Activated CD8-positive, alpha-beta memory T cell treated with anti-CD3 and anti-CD28 coated beads, Interleukin-2, amount 50 U/mL, for 1 hour (primary cell): ENCODE results near the gene KLF2.

Experiments
- DNase-seq: peaks from one replicate; pipeline ENCODE4 v3.0.0-alpha.2; 2020; ENCODE audit errors: extremely low read depth

KLF2 gene

GRCh38 chr19:16376649-16377048, 52.0 kb downstream of the KLF2 start:
- no peak for DNase-seq

DNA sequence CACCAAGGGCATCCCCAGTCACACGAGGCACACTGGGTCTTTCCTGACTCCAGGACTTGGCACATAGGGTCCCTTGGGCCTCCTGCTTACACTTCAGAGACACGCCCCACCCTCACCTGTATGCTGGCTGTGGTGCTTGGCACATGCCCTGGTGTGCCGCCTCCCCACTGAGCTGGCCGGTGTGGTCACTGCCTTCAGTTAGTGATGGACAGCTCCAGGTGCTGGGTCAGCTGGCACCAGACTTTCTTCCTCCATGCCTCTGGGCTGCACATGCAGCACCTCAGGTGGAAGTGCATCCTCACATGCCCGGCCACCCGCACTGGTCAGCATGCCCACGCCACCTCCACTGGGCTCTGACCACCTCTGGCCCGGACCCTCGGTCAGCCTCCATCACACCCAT, 52.9 kb downstream of the KLF2 start:
- DNase-seq, result no peak
